SK-N-SH (cell line): Measurements from ENCODE around the gene PEX11G. TPM values are rescaled to one million over a fixed set of nuclear protein-coding genes. Genes with fewer than 3 reads are reported as not detected.

Source experiments
- CTCF ChIA-PET: fragments of 300-600, 350-600 bp; formaldehyde crosslinking; extraction: SDS; loops from one replicate; lab custom pipeline; 2021; lab: Yijun Ruan, JAX
- POLR2A ChIA-PET: fragments of 350-600 bp; sonication (Branson Sonifier 250); formaldehyde crosslinking; extraction: SDS; loops from one replicate; lab custom pipeline; 2020; ENCODE audit warnings: antibody characterized with exemption, inconsistent platforms; lab: Yijun Ruan, JAX
- DNase-seq: peaks from one replicate; pipeline ENCODE4 v3.0.0; 2012
- H2AFZ ChIP-seq: fragments of 200-600 bp; sonication (generic); 2 replicates; pipeline ENCODE4 v1.8.1; 2016; ENCODE audit warnings: antibody characterized with exemption, mild to moderate bottlenecking, low read depth
- H3F3A ChIP-seq: fragments of 200-600 bp; sonication (generic); replicated peaks from 2 replicates; pipeline ENCODE3; 2016; ENCODE audit warnings: antibody characterized with exemption, mild to moderate bottlenecking; ENCODE audit not compliant: insufficient read depth
- H3K27ac ChIP-seq, 2 experiments: fragments of 200-500 bp in 1 of 2; fragments of 200-600 bp in 1 of 2; sonication (Bioruptor generic) in 1 of 2; sonication (generic), shearing (Covaris generic) in 1 of 2; 2 replicates each; pipeline versions ENCODE4 v1.5.1 to v1.6.1; 2014 to 2016; ENCODE audit warnings: low read depth in 2 of 2, inconsistent platforms in 1 of 2, low read length in 1 of 2, mild to moderate bottlenecking in 1 of 2, mixed read lengths in 1 of 2
- H3K27me3 ChIP-seq: fragments of 200-600 bp; sonication (generic), shearing (Covaris generic); 2 replicates; pipeline ENCODE4 v1.6.1; 2016; ENCODE audit warnings: mixed run types; ENCODE audit not compliant: insufficient read depth
- H3K36me3 ChIP-seq, 2 experiments: fragments of 200-500 bp in 1 of 2; fragments of 200-600 bp in 1 of 2; sonication (Bioruptor generic) in 1 of 2; sonication (generic) in 1 of 2; replicated peaks in 1 of 2; 2 replicates each; pipeline versions ENCODE3 to v1.5.1; 2014 to 2016; ENCODE audit warnings: low read length in 1 of 2, mild to moderate bottlenecking in 1 of 2; ENCODE audit not compliant: insufficient read depth in 2 of 2, control insufficient read depth in 1 of 2
- H3K4me1 ChIP-seq, 2 experiments: fragments of 200-500 bp in 1 of 2; fragments of 200-600 bp in 1 of 2; sonication (Bioruptor generic) in 1 of 2; sonication (generic), shearing (Covaris generic) in 1 of 2; 2 replicates each; pipeline versions ENCODE4 v1.5.1 to v1.6.1; 2014 to 2016; ENCODE audit warnings: low read depth in 1 of 2, low read length in 1 of 2, mixed run types in 1 of 2; ENCODE audit not compliant: insufficient read depth in 2 of 2, control insufficient read depth in 1 of 2
- H3K4me2 ChIP-seq: fragments of 200-600 bp; sonication (generic), shearing (Covaris generic); 2 replicates; pipeline ENCODE4 v1.6.1; 2017; ENCODE audit warnings: mixed run types
- H3K4me3 ChIP-seq, 2 experiments: fragments of 200-500 bp in 1 of 2; fragments of 200-600 bp in 1 of 2; sonication (Bioruptor generic) in 1 of 2; sonication (generic), shearing (Covaris generic) in 1 of 2; 2 replicates each; pipeline versions ENCODE4 v1.5.1 to v1.8.1; 2014 to 2016; ENCODE audit warnings: low read depth in 2 of 2, inconsistent platforms in 1 of 2, low read length in 1 of 2, mild to moderate bottlenecking in 1 of 2, mixed read lengths in 1 of 2, moderate library complexity in 1 of 2
- H3K79me2 ChIP-seq: fragments of 200-600 bp; sonication (generic); 2 replicates; pipeline ENCODE4 v1.8.1; 2017; ENCODE audit warnings: mild to moderate bottlenecking; ENCODE audit not compliant: insufficient read depth
- H3K9ac ChIP-seq: fragments of 200-600 bp; sonication (generic); 2 replicates; pipeline ENCODE4 v1.6.1; 2017; ENCODE audit warnings: mixed run types
- H3K9me2 ChIP-seq: fragments of 200-600 bp; sonication (generic); 2 replicates; pipeline ENCODE4 v1.6.1; 2017; ENCODE audit warnings: mixed run types
- H3K9me3 ChIP-seq: fragments of 200-600 bp; sonication (generic); 2 replicates; pipeline ENCODE4 v1.6.1; 2017; ENCODE audit warnings: mixed run types, mild to moderate bottlenecking, moderate library complexity
- H4K20me1 ChIP-seq: fragments of 200-600 bp; sonication (generic); 2 replicates; pipeline ENCODE4 v1.6.1; 2017; ENCODE audit warnings: mild to moderate bottlenecking, mixed run types; ENCODE audit not compliant: insufficient read depth
- CHD2 ChIP-seq: fragments of 150-350 bp; IDR thresholded peaks from 2 replicates; pipeline ENCODE4 v1.6.1; 2018; ENCODE audit warnings: low read length; ENCODE audit not compliant: partially characterized antibody
- EP300 ChIP-seq, 2 experiments: IDR thresholded peaks; 2 replicates each; pipeline versions ENCODE4 v1.4.0 to v1.6.1; 2012; ENCODE audit warnings: borderline replicate concordance in 1 of 2, low read depth in 1 of 2, low read length in 1 of 2
- FOXM1 ChIP-seq: IDR thresholded peaks from 2 replicates; pipeline ENCODE4 v1.4.0; 2012; ENCODE audit warnings: low read depth, mild to moderate bottlenecking
- GABPA ChIP-seq: IDR thresholded peaks from 2 replicates; pipeline ENCODE4 v1.4.0; 2012; ENCODE audit warnings: low read depth, mild to moderate bottlenecking
- MXI1 ChIP-seq: IDR thresholded peaks from 2 replicates; pipeline ENCODE4 v1.6.1; 2012; ENCODE audit warnings: mild to moderate bottlenecking, low read depth, low read length, improper control_type of control experiment
- NRF1 ChIP-seq: IDR thresholded peaks from 2 replicates; pipeline ENCODE4 v1.6.1; 2012; ENCODE audit warnings: low read depth, mild to moderate bottlenecking, low read length
- RCOR1 ChIP-seq: fragments of 150-350 bp; IDR thresholded peaks from 2 replicates; pipeline ENCODE4 v1.6.1; 2017; ENCODE audit warnings: antibody characterized with exemption, low read length
- TCF12 ChIP-seq: IDR thresholded peaks from 2 replicates; pipeline ENCODE4 v1.4.0; 2012
- USF1 ChIP-seq: IDR thresholded peaks from 2 replicates; pipeline ENCODE4 v1.4.0; 2012; ENCODE audit warnings: low read depth, borderline replicate concordance
- YY1 ChIP-seq: IDR thresholded peaks from 2 replicates; pipeline ENCODE4 v1.4.0; 2012; ENCODE audit warnings: low read depth, mild to moderate bottlenecking
- WGBS: methylation state at CpG from one replicate; pipeline ENCODE4 v1.1.6; 2017; ENCODE audit warnings: low lambda C conversion rate; 5-methylcytosine and 5-hydroxymethylcytosine counted together
- polyA plus RNA-seq, 3 experiments: library from polyadenylated mRNA; depleted of rRNA; stranded (reverse); fragments of >200 nt; gene quantifications; 2 replicates each; pipeline ENCODE4 v1.2.3, GENCODE V29; 2012
- TF ChIP-seq, protein P1 (sequence below): fragments of 150-350 bp; IDR thresholded peaks from 2 replicates; pipeline ENCODE4 v1.6.1; 2017; ENCODE audit warnings: antibody characterized with exemption, low read length, low read depth, borderline replicate concordance

Gene PEX11G
- polyA plus RNA-seq, 1 of the 3 experiments (the other 2 are of a cell fraction): 6.1 TPM

DNA sequence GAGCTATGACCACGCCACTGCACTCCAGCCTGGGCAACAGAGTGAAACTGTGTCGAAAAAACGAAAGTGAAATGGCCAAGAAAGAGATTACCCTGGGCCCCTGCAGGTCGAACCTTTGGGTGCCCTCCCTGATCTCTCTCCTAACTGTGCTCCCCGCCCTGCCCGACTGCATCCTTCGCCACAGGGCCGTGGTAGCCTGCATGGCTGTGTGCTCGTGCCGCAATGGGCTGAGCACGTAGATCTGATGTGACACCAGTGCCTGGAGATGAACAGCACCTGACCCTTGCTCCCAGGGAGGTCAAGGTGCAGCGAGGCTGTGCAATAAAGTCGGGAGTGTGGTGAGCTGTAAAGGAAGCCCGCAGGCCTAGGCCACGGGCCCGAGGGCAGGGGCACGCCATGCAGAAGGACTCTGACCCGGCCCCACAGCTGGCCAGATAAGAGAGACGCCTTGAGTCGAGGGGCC, 60.2 kb downstream of the PEX11G start (continued):
- TF ChIP-seq, protein P1, sequence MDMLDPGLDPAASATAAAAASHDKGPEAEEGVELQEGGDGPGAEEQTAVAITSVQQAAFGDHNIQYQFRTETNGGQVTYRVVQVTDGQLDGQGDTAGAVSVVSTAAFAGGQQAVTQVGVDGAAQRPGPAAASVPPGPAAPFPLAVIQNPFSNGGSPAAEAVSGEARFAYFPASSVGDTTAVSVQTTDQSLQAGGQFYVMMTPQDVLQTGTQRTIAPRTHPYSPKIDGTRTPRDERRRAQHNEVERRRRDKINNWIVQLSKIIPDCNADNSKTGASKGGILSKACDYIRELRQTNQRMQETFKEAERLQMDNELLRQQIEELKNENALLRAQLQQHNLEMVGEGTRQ: no peak
- TF ChIP-seq GABPA: no peak
- no peak for TF ChIP-seq TCF12

GRCh38 chr19:7427944-7428343, 60.9 kb downstream of the PEX11G start:
- H3K9me3 ChIP-seq: no peaks in the 10 kb centered on the region
- ChIA-PET POLR2A (no interaction called here), CTCF (no interaction called here)
- H3K27me3 ChIP-seq: no peaks in the 10 kb centered on the region
- H3K4me1 ChIP-seq: no peaks in the 10 kb centered on the region
- TF ChIP-seq CHD2: no peak
- no peak for TF ChIP-seq RCOR1
- TF ChIP-seq NRF1: no peak
- no peak overlapping the region for H3K4me3 ChIP-seq
- H3K4me2 ChIP-seq: no peak overlapping the region
- H4K20me1 ChIP-seq: no peaks in the 10 kb centered on the region
- H3K36me3 ChIP-seq: peaks cover 0 to 6% of the 10 kb centered on the region in 2 experiments
- WGBS: 74% methylated on average over 5 of the region's 5 CpGs
- H3K9ac ChIP-seq: no peak overlapping the region
- H3K9me2 ChIP-seq: no peaks in the 10 kb centered on the region
- H3K79me2 ChIP-seq: peaks cover 13% of the 10 kb centered on the region
- no peaks in the 10 kb centered on the region for H3F3A ChIP-seq
- no peak for DNase-seq
- no peak overlapping the region for H3K27ac ChIP-seq
- H2AFZ ChIP-seq: no peak overlapping the region

GRCh38 chr19:7426986-7427385, 61.8 kb downstream of the PEX11G start:
- Histone ChIP-seq H3F3A (no peaks in the 10 kb centered on the region), H2AFZ (no peak overlapping the region), H3K27me3 (no peaks in the 10 kb centered on the region), H3K9me3 (no peaks in the 10 kb centered on the region)
- TF ChIP-seq GABPA: no peak
- TF ChIP-seq YY1: no peak
- no peak for TF ChIP-seq FOXM1
- no peak for TF ChIP-seq MXI1
- no peak for TF ChIP-seq USF1
- TF ChIP-seq EP300 (IDR thresholded peaks at IDR 0.05; ENCODE audit: borderline replicate concordance in 1 of 2, low read depth in 1 of 2, low read length in 1 of 2): no peak
- TF ChIP-seq, all 33 proteins: peak for 0
- Histone ChIP-seq H3K4me3 (no peak overlapping the region), H3K9me2 (no peaks in the 10 kb centered on the region), H3K36me3 (peaks cover 0 to 10% of the 10 kb centered on the region in 2 experiments), H3K4me1 (no peaks in the 10 kb centered on the region), H3K27ac (no peak overlapping the region), H3K4me2 (no peak overlapping the region), H4K20me1 (no peaks in the 10 kb centered on the region), H3K9ac (no peak overlapping the region), H3K79me2 (peaks cover 13% of the 10 kb centered on the region)
- POLR2A ChIA-PET: no interaction called here
- 84% methylated on average over 7 of the region's 9 CpGs for WGBS
- DNase-seq: no peak
- CTCF ChIA-PET: no interaction called here

Other genes starting within 250 kb of the PEX11G start
- gene INSR, start 194.6 kb downstream of the PEX11G start, polyA plus RNA-seq (2012; rRNA removed): 1.9 and 3.6 TPM in 2 replicates
- 11.3 and 11.7 TPM in 2 replicates for gene ARHGEF18, start 140.1 kb downstream of the PEX11G start, polyA plus RNA-seq (2012; rRNA removed)
- gene ZNF358, start 27.1 kb upstream of the PEX11G start, polyA plus RNA-seq (2012; rRNA removed): 29.7 and 49.3 TPM in 2 replicates
- 28.4 and 28.9 TPM in 2 replicates for gene MCOLN1, start 33.6 kb upstream of the PEX11G start, polyA plus RNA-seq (2012; rRNA removed)
- gene PNPLA6, start 46.7 kb upstream of the PEX11G start, polyA plus RNA-seq (2012; rRNA removed): 40.5 and 90.5 TPM in 2 replicates
- gene CAMSAP3, start 106.8 kb upstream of the PEX11G start, polyA plus RNA-seq (2012; rRNA removed): 0.05 and 0.08 TPM in 2 replicates
- gene XAB2, start 140.5 kb upstream of the PEX11G start, polyA plus RNA-seq (2012; rRNA removed): 36.5 and 43.3 TPM in 2 replicates
- 48.1 and 54.0 TPM in 2 replicates for gene PET100, start 140.8 kb upstream of the PEX11G start, polyA plus RNA-seq (2012; rRNA removed)
- not detected in 2 replicates for gene PCP2, start 144.7 kb upstream of the PEX11G start, polyA plus RNA-seq (2012; rRNA removed)
- 1.3 and 4.7 TPM in 2 replicates for gene STXBP2, start 148.1 kb upstream of the PEX11G start, polyA plus RNA-seq (2012; rRNA removed)
- gene RETN, start 180.0 kb upstream of the PEX11G start, polyA plus RNA-seq (2012; rRNA removed): not detected in 2 replicates
- not detected in 2 replicates for gene MCEMP1, start 188.1 kb upstream of the PEX11G start, polyA plus RNA-seq (2012; rRNA removed)
- 44.1 and 49.4 TPM in 2 replicates for gene TRAPPC5, start 191.8 kb upstream of the PEX11G start, polyA plus RNA-seq (2012; rRNA removed)
- gene FCER2, start 213.1 kb upstream of the PEX11G start, polyA plus RNA-seq (2012; rRNA removed): not detected in 2 replicates
- not detected in 2 replicates for gene CLEC4G, start 243.1 kb upstream of the PEX11G start, polyA plus RNA-seq (2012; rRNA removed)